GM15510 (cell line): ENCODE measurements around the gene CACNA1C.

Experiments
- POLR2A ChIP-seq: IDR thresholded peaks from 3 replicates; pipeline ENCODE4 v1.6.1; 2011; ENCODE audit warnings: borderline replicate concordance; ENCODE audit not compliant: insufficient read length; ENCODE audit errors: extremely low read depth

The CACNA1C gene

GRCh38 chr12:2405039-2405438 lies 352.3 kb downstream of the CACNA1C start:
- no peak for TF ChIP-seq POLR2A

DNA sequence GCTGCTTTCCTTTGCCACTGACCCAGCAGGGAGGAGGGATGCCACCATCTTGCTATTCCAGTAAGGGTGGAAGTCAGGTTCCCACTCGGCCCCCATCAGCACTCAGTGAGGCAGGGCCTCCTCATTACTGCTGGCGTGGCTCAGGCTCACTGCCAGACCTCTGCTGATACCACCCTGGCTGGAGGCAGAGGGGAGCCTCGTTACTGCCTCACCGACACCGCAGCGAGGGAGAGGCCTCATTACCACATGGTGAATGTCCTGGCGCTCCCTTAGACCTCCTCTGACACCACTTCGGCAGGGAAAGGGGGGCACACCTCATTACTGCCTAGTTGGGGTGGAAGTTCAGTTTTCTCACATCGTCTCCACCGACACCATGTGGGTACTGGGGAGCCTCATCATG lies 354.1 kb downstream of the CACNA1C start:
- no peak for TF ChIP-seq POLR2A

GRCh38 chr12:2408262-2408661 lies 355.5 kb downstream of the CACNA1C start:
- no peak for TF ChIP-seq POLR2A

DNA sequence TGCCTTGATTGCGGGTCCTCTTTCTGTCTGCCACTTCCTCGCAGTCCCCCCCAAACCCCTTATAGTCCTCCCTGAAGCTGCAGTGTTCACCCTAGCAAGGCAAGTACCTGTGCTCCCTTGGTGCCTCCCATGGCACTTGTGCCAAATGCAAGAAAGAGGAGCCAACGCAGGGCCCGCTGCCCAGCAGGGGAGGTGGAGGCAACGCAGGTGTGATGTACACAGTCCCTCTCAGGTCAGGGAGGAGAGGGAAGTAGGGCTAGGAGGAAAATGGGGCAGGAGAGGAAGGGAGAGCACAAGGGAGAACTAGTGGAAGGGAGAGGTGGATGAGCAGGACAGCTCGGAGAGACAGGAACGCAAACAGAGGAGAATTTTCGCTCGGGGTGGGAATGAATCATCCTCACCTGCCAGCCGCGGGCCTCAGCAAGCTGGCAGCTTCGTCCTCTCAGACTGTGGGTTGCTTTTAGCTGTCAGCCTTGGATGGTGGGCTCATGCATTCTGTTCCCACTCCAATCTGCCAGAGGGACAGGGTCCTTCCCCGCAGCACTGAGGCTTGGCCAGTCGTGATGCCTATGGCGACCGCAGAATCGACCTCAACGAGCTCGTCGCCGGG lies 357.0 kb downstream of the CACNA1C start:
- no peak for TF ChIP-seq POLR2A

GRCh38 chr12:2410496-2410895 lies 357.7 kb downstream of the CACNA1C start:
- no peak for TF ChIP-seq POLR2A

DNA sequence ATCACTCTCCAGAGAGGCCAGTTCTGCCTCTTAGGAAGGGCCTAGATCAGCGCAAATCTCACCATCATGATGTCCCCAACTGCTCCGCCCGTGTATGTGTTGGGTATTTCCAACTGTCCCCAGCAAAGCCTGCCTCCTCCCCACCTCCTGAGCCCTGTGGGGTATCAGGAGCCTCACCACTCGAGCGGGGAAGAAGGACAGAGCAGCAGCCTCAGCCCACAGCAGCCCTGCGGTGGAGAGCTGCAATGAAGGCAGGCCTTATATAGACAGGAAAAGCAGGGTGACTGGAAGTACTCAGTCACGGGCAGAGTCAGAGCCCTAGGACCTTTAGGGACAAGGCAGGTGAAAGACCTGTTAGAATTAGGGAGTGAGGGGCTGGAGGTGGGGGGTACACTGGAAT lies 358.2 kb downstream of the CACNA1C start:
- no peak for TF ChIP-seq POLR2A

GRCh38 chr12:2411616-2412304 lies 359.0 kb downstream of the CACNA1C start:
- TF ChIP-seq POLR2A = no peak

DNA sequence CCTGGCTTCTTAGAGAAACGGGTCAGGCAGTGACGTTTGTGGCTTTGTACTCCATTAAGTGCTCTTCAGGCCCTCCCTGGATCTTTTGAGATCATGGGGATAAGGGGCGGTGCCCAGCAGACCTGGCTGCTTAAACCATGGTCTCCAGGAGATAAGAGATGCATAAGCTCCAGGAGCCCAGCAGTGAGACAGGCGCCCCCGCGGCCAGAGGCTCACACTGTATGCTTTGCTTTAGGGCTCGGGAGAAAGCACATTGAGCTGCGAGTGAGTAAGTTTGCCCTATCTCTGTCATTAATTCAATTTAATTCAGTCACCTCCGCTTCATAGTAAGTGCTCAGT lies 359.5 kb downstream of the CACNA1C start:
- no peak for TF ChIP-seq POLR2A

DNA sequence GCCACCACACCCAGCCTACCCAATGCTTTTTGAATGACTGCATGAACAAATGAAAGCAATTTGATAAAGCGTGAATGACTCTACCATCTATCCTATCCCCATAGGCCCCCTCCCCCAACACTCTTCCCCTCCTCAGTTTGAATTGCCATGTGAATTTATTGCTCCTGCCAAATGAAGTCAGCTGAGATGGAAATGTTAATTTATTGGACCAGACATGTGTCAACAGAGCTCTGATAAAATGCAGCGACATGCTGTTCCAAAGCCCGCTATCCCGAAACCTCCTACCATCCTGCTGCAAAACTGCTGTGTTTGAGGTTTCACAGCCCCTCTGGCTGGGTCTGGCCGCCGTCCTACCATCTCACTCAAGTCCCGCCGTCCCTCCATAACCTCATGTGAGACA lies 360.5 kb downstream of the CACNA1C start:
- no peak for TF ChIP-seq POLR2A

GRCh38 chr12:2413999-2414792 lies 361.4 kb downstream of the CACNA1C start:
- TF ChIP-seq POLR2A = no peak

DNA sequence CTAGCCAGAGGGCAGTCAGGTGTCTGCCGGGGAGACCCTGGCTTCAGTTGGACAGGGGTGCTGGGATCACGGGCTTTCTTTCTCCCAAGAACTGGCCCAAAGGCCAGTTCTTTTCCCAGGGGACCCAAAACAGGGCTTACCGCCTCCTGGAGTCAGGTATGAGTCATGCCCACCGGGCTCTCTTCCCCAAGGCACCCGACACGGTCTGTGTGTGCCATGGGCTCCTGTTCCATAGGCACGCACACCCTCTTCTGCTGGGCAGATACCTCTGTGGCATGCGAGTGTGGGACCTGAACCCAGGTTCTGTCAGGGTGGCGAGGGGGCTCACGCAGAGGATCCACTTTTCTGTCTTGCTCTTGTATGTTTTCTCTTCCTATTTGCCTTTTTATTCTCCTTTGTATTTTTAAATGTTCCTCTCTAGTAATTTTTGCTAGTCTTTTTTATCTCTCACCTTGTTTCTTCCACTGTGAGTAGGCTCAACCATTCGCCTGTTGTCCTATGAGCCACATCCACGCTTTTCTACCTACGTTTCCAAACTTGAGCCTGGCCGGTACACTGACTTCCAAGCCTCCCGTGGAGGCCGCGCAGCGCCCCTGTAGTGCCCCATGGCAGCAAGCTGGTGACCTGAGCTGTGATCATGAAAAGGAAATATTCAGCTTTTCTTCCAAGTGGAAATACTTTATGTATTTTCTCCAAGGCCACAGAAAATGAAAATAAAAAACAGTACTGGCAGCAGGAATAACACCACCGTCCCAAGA lies 362.2 kb downstream of the CACNA1C start:
- no peak for TF ChIP-seq POLR2A

- TF ChIP-seq POLR2A = no peak
Observed at GRCh38 chr12:2415568-2415944, 362.8 kb downstream of the CACNA1C start.

- TF ChIP-seq POLR2A = no peak
Observed at GRCh38 chr12:2416158-2416557, 363.4 kb downstream of the CACNA1C start.

GRCh38 chr12:2417481-2418160 lies 364.8 kb downstream of the CACNA1C start:
- no peak for TF ChIP-seq POLR2A
